ENCODE measurements around the gene ERAP2.

The ERAP2 gene

DNA sequence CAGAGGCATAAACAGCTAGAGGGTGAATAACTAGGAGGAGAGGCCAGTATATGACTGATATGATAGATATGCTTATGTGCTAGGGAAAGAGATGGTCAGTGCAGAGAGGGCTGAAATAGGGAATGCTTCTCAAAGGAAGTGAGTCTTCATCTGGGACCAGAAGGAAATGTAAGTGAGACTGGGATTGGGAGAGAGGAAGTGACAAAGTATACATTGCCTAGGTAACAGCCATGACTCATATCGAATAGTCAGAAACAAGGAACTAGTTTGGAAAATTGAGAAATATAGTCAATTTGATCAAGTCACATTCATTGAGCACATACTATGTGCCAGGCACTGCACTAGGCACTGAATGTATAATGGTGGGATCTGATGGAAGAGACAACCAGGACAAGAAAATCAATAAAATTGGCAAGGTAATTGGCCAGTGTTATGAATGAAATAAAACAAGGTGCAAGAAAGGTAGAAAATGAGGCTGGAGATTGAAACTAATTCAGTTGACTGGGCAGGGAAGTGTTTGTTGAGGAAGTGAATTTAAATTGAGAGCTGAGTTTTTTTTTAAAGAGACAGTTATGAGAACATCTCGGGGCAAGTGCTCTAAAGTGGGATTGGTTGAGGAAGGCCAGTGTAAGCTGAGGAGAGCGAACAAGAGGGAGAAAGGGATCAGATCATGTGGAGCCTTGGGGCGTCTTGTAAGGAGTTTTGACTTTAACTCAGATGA is 4.3 kb downstream of the ERAP2 start:
- H3K27me3 ChIP-seq (replicated peaks): no peaks in the 10 kb centered on the region

GRCh38 chr5:96881511-96882115 is 5.3 kb downstream of the ERAP2 start:
- TF ChIP-seq CTCF (IDR thresholded peaks at IDR 0.05; ENCODE audit: low read depth, low read length, missing control alignments): no peak
- H3K27me3 ChIP-seq (replicated peaks): no peaks in the 10 kb centered on the region
- H3K27ac ChIP-seq: peak overlapping the region; percentile 90
- in situ Hi-C loops (cut with HindIII; ENCODE audit: low pct_ligation_motif_present, low sequenced_read_pairs): no loop called here
- H3K36me3 ChIP-seq (replicated peaks): peaks cover 3% of the 10 kb centered on the region
- peak; percentile 92 for DNase-seq
- H3K4me3 ChIP-seq (ENCODE audit: low read depth, low read length): no peak overlapping the region

More for the DNA sequence above, 4.3 kb downstream of the ERAP2 start:
- Histone ChIP-seq H3K27ac (peak overlapping the region; percentile 90), H3K4me3 (ENCODE audit: low read depth, low read length) (no peak overlapping the region), H3K36me3 (replicated peaks) (peaks cover 3% of the 10 kb centered on the region)
- no peak for TF ChIP-seq CTCF (IDR thresholded peaks at IDR 0.05; ENCODE audit: low read depth, low read length, missing control alignments)
- DNase-seq: peak; percentile 81
- in situ Hi-C loops (cut with HindIII; ENCODE audit: low pct_ligation_motif_present, low sequenced_read_pairs): no loop called here

- in situ Hi-C loops (cut with HindIII; ENCODE audit: low pct_ligation_motif_present, low sequenced_read_pairs): no loop called here
- TF ChIP-seq CTCF (IDR thresholded peaks at IDR 0.05; ENCODE audit: low read depth, low read length, missing control alignments): no peak
Measured at GRCh38 chr5:96883871-96884270, 7.6 kb downstream of the ERAP2 start.

GRCh38 chr5:96884995-96885394 is 8.7 kb downstream of the ERAP2 start:
- no peak for TF ChIP-seq CTCF (IDR thresholded peaks at IDR 0.05; ENCODE audit: low read depth, low read length, missing control alignments)
- H3K27ac ChIP-seq: no peak overlapping the region
- no peak overlapping the region for H3K4me3 ChIP-seq (ENCODE audit: low read depth, low read length)
- in situ Hi-C loops (cut with HindIII; ENCODE audit: low pct_ligation_motif_present, low sequenced_read_pairs): no loop called here
- H3K36me3 ChIP-seq (replicated peaks): peaks cover 6% of the 10 kb centered on the region
- H3K27me3 ChIP-seq (replicated peaks): no peaks in the 10 kb centered on the region
- no peak for DNase-seq

More at GRCh38 chr5:96883871-96884270, 7.6 kb downstream of the ERAP2 start:
- DNase-seq: no peak
- H3K27ac ChIP-seq: no peak overlapping the region
- peaks cover 3% of the 10 kb centered on the region for H3K36me3 ChIP-seq (replicated peaks)
- H3K4me3 ChIP-seq (ENCODE audit: low read depth, low read length): no peak overlapping the region
- no peaks in the 10 kb centered on the region for H3K27me3 ChIP-seq (replicated peaks)

DNA sequence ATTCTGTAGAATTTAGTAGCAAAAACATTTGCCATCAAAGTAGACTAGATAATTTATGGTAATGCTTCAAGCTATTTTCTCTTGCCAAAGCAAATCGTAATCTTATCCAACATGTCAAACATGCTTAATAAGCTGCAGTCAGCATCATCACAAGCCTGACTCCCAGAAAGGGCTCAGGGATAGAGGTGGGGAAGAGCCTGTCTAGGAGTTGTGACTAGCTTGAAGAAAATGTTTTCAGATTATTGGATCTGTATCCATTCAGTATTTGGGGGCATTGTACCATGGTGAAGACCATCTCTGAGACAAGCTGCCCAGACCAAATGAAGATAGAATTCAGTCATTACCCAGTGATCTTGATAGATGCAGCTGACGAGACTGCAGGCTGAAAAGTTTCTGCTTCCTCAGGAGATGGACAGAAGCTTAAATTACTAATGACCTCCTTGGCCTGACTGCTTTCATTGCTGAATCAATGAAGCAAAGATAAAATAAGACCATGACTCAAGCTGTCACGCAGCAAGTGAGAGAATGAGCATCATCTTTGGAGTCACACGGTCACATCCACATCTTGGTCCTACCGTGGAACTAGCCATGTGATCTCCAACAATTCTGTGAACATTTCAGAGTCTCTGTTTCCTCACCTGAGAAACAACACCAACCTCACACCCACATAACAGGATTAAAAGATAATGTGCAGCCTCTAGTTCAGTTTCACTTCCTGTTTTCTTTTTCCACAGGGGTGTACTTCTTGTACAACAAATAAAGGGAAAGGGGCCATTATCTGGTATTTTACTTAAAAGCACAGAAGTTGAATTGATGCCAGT is 9.4 kb downstream of the ERAP2 start:
- peaks cover 6% of the 10 kb centered on the region for H3K36me3 ChIP-seq (replicated peaks)
- no peaks in the 10 kb centered on the region for H3K27me3 ChIP-seq (replicated peaks)
- DNase-seq: peak; percentile 50
- in situ Hi-C loops (cut with HindIII; ENCODE audit: low pct_ligation_motif_present, low sequenced_read_pairs): no loop called here
- no peak overlapping the region for H3K4me3 ChIP-seq (ENCODE audit: low read depth, low read length)
- peak overlapping the region; percentile 32 for H3K27ac ChIP-seq
- no peak for TF ChIP-seq CTCF (IDR thresholded peaks at IDR 0.05; ENCODE audit: low read depth, low read length, missing control alignments)
